HG03565 (cell line): Measurements from ENCODE around the gene TNFRSF13B.
"Not testable (repeated sequence)": the region's sequence is repeated elsewhere in the genome, so short reads cannot be mapped to it uniquely, and the experiment has no call there.

Source experiments
- ATAC-seq: cut with Tn5 transposase; IDR thresholded peaks from one replicate; pipeline ENCODE4 v1.9.1; 2021; ENCODE audit warnings: mild to moderate bottlenecking, moderate library complexity; ENCODE audit not compliant: unreplicated experiment

Gene TNFRSF13B

GRCh38 chr17:16971458-16972338 is at the start of gene TNFRSF13B:
Gene TNFRSF13B, minus strand, starts transcription at chr17:16972118. Its CDS starts 43 bp downstream, at chr17:16972075.
- peak; percentile 26 for ATAC-seq

DNA sequence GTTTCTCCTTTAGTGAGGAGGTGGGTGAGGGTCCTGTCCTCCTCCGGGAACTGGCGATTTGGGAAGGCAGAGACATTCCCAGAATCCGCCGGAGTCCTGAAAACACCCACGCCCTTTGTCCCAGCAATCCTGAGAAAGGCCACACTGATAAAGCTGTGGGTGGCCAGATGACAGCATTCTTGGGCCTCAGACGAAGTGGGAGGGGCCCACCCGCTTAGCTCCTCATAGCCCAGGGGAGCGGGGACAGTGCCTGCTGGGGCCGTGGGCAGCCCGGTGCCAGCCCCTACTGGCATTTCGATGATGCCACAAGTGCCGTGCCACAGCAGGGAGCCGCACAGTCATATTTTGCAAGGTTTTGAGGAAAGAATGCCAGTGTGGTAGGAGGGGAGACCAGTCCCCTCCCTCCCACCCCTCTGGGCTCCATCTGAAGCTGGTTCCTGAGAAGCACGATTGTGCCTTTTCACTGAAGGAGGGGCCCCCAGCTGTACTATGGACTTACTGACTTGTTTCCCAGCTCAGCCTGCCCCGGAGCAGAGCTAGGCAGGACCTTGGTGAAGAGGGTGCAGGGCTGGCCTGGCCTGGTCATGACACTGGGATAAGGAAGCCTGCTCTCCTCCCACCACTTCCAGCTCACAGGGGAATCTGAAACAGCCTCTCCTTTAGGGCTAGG is 49.4 kb upstream of the TNFRSF13B start:
- ATAC-seq: no peak

DNA sequence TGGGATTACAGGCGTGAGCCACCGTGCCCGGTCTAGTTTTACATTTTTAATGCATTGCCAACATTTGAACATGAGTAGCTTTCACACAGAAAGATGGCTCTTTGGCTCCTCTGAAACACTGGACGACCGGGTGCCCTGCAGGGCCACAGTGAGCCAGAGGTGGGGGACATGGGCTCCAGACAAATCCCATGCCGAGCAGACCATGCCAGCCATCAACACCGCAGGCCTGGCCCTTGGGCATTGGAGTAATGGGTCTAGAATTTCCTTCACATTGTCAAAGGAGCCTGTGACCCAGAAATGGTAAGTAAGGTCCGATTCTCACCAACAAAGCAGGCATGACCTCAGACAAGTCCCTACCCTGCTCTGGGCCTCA is 48.9 kb upstream of the TNFRSF13B start:
- no peak for ATAC-seq

DNA sequence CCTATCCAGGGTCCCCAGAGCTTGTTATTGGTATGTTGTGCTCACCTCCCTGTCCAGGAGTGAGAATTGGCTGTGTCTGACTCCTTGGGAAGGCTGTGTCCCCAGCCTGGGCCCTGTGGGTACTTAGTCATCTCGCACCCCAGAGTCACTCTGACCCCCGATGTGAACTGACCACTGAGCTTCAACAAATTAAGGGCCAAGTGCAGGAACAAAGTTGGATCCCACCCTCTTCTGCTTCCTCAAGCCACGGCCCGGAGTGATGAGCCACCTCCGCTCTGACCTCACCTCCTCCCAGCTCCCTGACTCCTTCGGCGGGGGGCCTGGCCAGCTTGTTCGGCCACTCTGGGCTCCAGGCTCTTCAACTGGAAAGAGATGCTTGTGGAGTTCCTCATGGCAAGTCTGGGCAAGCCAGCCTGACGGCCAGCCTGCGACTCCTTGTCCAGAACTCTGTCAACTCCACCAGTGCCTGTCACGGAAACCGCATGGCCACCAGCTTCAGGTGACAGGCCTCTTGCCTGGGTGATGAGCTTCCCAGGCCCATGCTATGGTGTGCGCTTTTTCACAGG is 48.1 kb upstream of the TNFRSF13B start:
- no peak for ATAC-seq

- ATAC-seq: no peak
These were observed 47.5 kb upstream of the TNFRSF13B start for GRCh38 chr17:17019430-17019762.

- ATAC-seq: no peak
These were observed 46.9 kb upstream of the TNFRSF13B start for GRCh38 chr17:17018612-17019429.

GRCh38 chr17:17018021-17018441 is 46.1 kb upstream of the TNFRSF13B start:
- no peak for ATAC-seq

DNA sequence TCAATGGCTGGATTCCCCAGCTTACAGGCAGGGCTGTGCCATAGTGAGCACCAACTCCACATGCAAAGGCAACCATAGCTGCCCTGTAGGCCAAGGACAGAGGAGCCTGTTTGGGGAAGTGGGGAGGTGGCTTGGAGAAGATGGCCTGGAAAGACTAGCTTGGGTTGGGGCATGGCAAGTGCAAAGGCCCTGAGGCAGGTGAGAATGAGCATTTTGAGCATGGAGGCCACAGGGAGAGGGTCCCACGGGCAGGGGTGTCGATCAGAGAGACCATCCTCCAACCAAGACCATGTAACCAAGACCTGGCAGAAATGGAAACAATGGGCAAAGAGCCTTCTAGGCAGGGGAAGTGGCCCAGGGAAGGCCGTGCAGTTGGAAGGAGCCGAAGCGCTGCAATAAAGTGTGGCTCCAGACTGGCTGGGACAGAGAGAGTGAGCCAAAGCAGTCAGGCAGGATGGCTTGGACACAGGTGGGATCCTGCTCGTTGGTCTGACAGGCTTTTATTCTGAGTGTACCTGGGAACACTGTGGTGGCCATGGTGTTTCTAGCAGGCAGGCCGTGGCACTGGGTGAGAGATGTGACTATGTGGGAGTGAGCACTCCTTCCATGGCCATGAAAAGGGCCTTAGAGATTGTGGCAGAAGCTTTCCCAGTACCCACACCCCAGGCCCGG is 45.6 kb upstream of the TNFRSF13B start:
- ATAC-seq: no peak

GRCh38 chr17:17016199-17017197 is 44.6 kb upstream of the TNFRSF13B start:
- not testable (repeated sequence) for ATAC-seq

DNA sequence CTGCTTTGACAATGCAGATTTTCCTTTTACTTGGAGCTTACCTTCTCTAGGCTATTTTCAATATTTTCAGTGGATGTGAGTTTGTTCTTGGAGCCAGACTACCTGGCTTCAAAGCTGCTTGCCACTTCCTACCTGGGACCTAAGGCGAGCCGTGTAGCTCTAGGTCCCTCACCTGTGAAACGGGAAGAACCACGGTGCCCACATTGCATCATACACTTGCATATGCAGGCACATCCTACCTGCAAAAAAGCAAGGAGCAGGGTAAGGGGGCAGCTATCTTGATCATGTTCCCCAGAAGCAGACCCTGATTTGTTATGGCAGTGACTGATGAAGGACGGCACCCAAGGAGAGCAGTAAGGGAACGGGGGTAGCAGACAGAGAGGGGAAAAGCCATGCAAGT is 43.3 kb upstream of the TNFRSF13B start:
- ATAC-seq: no peak

- ATAC-seq: not testable (repeated sequence)
These were observed 42.8 kb upstream of the TNFRSF13B start for GRCh38 chr17:17014748-17015124.

- ATAC-seq: not testable (repeated sequence)
These were observed 42.2 kb upstream of the TNFRSF13B start for GRCh38 chr17:17013828-17014747.

GRCh38 chr17:17011043-17011907 is 39.4 kb upstream of the TNFRSF13B start:
- not testable (repeated sequence) for ATAC-seq

DNA sequence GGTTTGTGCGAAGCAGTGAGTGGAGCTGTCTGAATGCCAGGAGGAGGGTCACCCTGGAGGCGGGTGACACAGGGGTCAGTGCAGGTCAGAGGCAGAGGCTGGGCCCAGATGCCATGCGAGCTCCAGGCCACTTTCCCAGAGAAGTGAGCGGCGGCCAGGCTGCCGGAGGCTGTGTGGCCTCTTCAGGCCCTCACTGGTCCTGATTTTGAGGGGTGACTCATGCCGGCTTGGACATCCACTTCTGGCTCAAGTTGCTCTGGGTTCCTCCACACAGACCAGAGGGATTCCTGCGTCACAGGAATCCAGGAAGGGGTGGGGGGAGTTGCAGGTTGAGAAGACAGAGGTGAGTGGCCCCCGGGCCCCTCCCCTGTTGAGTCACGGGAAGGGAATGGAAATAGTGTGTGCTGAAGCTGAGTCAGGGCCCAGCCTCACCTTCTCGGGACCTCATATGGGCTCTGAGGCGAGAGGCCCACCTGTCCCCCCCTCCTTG is 38.7 kb upstream of the TNFRSF13B start:
- not testable (repeated sequence) for ATAC-seq

- ATAC-seq: not testable (repeated sequence)
These were observed 38.1 kb upstream of the TNFRSF13B start for GRCh38 chr17:17009972-17010371.

DNA sequence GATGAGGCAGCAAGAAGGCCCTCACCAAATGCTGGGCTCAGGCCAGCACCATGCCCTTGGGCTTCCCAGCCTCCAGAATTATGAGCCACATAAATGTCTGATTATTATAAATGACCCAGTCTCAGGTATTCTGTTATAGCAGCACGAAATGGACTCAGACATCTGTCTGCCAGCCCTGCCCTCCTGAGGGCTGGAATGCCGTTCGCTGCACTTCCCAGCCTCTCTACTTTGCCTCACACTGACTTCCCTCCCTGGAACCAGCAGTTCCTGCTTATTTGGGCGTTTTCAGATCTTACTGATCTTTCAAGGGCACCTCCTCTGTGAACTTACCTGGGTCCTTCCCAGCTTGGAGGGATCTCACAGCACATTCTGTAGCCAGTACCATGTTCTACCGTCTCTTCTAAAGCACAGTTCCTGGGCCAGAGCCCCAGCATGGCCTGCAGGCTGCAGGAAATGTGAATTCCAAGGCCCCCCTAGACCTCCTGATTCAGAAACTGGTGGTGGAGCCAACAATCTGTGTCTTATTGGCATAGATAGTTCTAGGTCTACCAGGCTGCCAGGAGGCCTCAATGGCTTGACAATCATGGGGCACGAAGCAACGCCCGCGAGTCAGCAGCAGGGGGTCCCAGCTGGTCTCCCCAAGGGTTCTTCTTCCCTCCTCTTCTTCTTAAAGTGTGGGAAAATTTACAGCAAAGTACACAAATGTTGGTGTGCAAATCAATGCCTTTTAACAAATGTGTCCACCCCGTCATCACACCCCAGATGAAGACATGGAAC is 36.9 kb upstream of the TNFRSF13B start:
- not testable (repeated sequence) for ATAC-seq
